ENCODE data around the gene KRT80. TPM values are rescaled to one million over a fixed set of nuclear protein-coding genes. Genes with fewer than 3 reads are reported as not detected.

The KRT80 gene
- total and polyA plus RNA-seq, 7 donors: 0.11 to 14.0 (median 0.44) TPM

GRCh38 chr12:52181746-52182145 is 10.1 kb downstream of the KRT80 start:
- ATAC-seq: peak; percentile 54 to 81 (median 72)
- H3K4me1 ChIP-seq: peaks cover 8% of the 10 kb centered on the region
- 61 to 74% (median 63%) methylated on average over 9 of the region's 9 CpGs for WGBS, 3 donors

GRCh38 chr12:52180971-52181628 is 10.7 kb downstream of the KRT80 start:
- DNase-seq: no peak
- intact Hi-C loops (cut with DNase I): no loop called here
- H3K4me1 ChIP-seq: peaks cover 8% of the 10 kb centered on the region

More at GRCh38 chr12:52181746-52182145, 10.1 kb downstream of the KRT80 start:
- H3K36me3 ChIP-seq (ENCODE audit: insufficient read depth in 1 of 2, low read depth in 1 of 2): no peaks in the 10 kb centered on the region
- H3K9me3 ChIP-seq: no peaks in the 10 kb centered on the region
- DNase-seq: no peak
- H3K4me3 ChIP-seq: no peak overlapping the region
- no peak for TF ChIP-seq CTCF (IDR thresholded peaks at IDR 0.05)
- H3K27ac ChIP-seq: no peak overlapping the region
- no peaks in the 10 kb centered on the region for H3K27me3 ChIP-seq (ENCODE audit: insufficient read depth in 3 of 3, low read length in 2 of 3)
- intact Hi-C loops (cut with DNase I): no loop called here

GRCh38 chr12:52179396-52179973 is 12.3 kb downstream of the KRT80 start:
- no peaks in the 10 kb centered on the region for H3K27me3 ChIP-seq (ENCODE audit: insufficient read depth in 3 of 3, low read length in 2 of 3)
- DNase-seq (no peak), ATAC-seq (no peak)
- H3K4me3 ChIP-seq: no peak overlapping the region
- intact Hi-C loops (cut with DNase I): no loop called here
- H3K36me3 ChIP-seq (ENCODE audit: insufficient read depth in 1 of 2, low read depth in 1 of 2): no peaks in the 10 kb centered on the region
- peaks cover 15% of the 10 kb centered on the region for H3K4me1 ChIP-seq
- no peak for TF ChIP-seq CTCF (IDR thresholded peaks at IDR 0.05)
- WGBS, 3 donors: 81 to 87% (median 81%) methylated on average over 6 of the region's 6 CpGs
- H3K9me3 ChIP-seq: no peaks in the 10 kb centered on the region
- H3K27ac ChIP-seq: no peak overlapping the region

More at GRCh38 chr12:52180971-52181628, 10.7 kb downstream of the KRT80 start:
- Histone ChIP-seq H3K36me3 (ENCODE audit: insufficient read depth in 1 of 2, low read depth in 1 of 2) (no peaks in the 10 kb centered on the region), H3K9me3 (no peaks in the 10 kb centered on the region), H3K27ac (no peak overlapping the region), H3K27me3 (ENCODE audit: insufficient read depth in 3 of 3, low read length in 2 of 3) (no peaks in the 10 kb centered on the region), H3K4me3 (no peak overlapping the region)
- no peak for ATAC-seq
- WGBS, 3 donors: 72 to 82% (median 81%) methylated on average over 6 of the region's 6 CpGs
- no peak for TF ChIP-seq CTCF (IDR thresholded peaks at IDR 0.05)

GRCh38 chr12:52178984-52179383 is 12.8 kb downstream of the KRT80 start:
- no peak for DNase-seq
- intact Hi-C loops (cut with DNase I): no loop called here
- no peaks in the 10 kb centered on the region for H3K27me3 ChIP-seq (ENCODE audit: insufficient read depth in 3 of 3, low read length in 2 of 3)
- H3K27ac ChIP-seq: no peak overlapping the region
- no peak for ATAC-seq
- H3K36me3 ChIP-seq (ENCODE audit: insufficient read depth in 1 of 2, low read depth in 1 of 2): no peaks in the 10 kb centered on the region
- 45 to 83% (median 59%) methylated on average over 2 of the region's 2 CpGs for WGBS, 3 donors
- H3K4me1 ChIP-seq: peaks cover 15% of the 10 kb centered on the region
- no peaks in the 10 kb centered on the region for H3K9me3 ChIP-seq
- no peak for TF ChIP-seq CTCF (IDR thresholded peaks at IDR 0.05)
- no peak overlapping the region for H3K4me3 ChIP-seq

Data from psoas muscle (tissue), 8 donors.